ENCODE measurements around the gene VPS13D. TPM values are rescaled to one million over a fixed set of nuclear protein-coding genes. Genes with fewer than 3 reads are reported as not detected.
A peak's percentile ranks its signal among the peaks of the same experiment; 100 is the strongest.

The VPS13D gene
- total RNA-seq, 1 experiment from 2014 or later, result 31.6 TPM

DNA sequence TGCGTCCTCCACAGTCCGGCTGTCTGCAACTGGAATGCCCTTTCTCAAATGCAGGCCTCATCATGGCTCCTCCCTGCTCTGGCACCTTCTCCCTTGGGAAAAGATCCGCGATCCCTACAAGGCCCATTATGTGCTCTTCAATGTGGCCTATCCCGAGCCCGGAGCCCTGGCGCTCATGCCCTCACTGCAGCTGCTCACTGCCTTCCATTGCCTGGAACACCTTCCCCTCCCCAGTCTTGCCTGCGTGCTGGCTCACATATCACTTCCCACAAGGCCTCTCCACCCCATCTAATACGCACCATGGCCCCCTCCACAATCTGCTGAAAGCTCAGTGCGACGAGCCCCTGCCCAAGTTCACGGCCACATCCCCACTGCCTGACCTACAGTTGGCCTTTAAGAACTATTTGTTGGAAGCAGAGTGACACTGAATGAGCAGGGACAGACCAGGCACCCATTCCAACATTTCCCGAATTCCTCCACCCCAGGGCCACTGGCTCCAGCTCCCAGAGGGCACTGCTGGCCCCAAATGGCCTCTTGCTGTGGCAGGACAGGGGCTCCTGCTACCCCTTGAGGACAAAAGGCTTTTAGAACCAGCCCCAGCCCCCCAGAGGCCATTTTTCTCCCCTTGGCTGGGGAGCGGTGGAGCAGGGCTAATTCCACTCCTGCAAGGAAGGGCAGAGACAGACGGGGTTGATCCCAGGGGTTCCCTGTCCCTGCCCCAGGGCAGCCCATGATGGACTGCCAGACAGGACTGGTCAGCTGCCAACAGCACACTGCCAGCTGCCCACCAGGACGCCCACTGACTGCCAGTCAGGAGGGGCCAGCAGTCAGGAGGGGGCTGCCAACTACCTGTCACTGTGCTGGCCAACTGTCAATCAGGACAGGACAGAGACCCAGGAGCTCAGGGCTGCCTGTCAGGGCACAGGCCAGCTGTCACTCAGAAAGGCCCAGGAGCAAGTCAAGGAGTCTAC is 323.4 kb downstream of the VPS13D start:
- Histone ChIP-seq H3K27me3 (ENCODE audit: insufficient read depth, low read length) (no peaks in the 10 kb centered on the region), H3K9ac (ENCODE audit: low read length) (peak overlapping the region; percentile 28; the same call in 1 of the 2 replicates), H3K36me3 (ENCODE audit: control insufficient read depth in 1 of 2, insufficient read depth in 2 of 2, low read length in 2 of 2) (no peaks in the 10 kb centered on the region), H4K20me1 (ENCODE audit: insufficient read depth) (no peaks in the 10 kb centered on the region), H3K9me3 (ENCODE audit: control insufficient read depth in 1 of 2, insufficient read depth in 1 of 2, low read depth in 1 of 2, low read length in 2 of 2) (no peaks in the 10 kb centered on the region), H3K79me2 (ENCODE audit: insufficient read depth, low read length) (no peaks in the 10 kb centered on the region), H3K4me1 (ENCODE audit: control insufficient read depth in 1 of 2, insufficient read depth in 2 of 2, low read length in 2 of 2) (peaks cover 27 to 68% of the 10 kb centered on the region in 2 experiments), H3K9me2 (ENCODE audit: insufficient read depth) (no peaks in the 10 kb centered on the region), H3K4me2 (ENCODE audit: low read length) (peak overlapping the region; percentile 52), H2AFZ (ENCODE audit: low read depth, low read length, poor library complexity, severe bottlenecking) (no peak overlapping the region), H3K4me3 (replicated peaks in 1 of 2; ENCODE audit: low read depth in 1 of 2, low read length in 2 of 2) (no peak overlapping the region), H3K27ac (ENCODE audit: low read depth, low read length) (no peak overlapping the region; the same call in 1 of the 2 replicates)
- DNase-seq (ENCODE audit: low read depth, low spot score) (no peak), ATAC-seq (no peak)
- TF ChIP-seq ZNF274 (IDR thresholded peaks at IDR 0.05; ENCODE audit: low read depth, low read length) (no peak), RAD21 (IDR thresholded peaks at IDR 0.05; ENCODE audit: low read depth) (no peak), ELF1 (IDR thresholded peaks at IDR 0.05; ENCODE audit: borderline replicate concordance, low read depth) (no peak), CBX3 (IDR thresholded peaks at IDR 0.05; ENCODE audit: low read depth) (no peak), TCF7L2 (IDR thresholded peaks at IDR 0.05; ENCODE audit: borderline replicate concordance, extremely low read depth, insufficient read depth, insufficient read length) (no peak), EZH2 (IDR thresholded peaks at IDR 0.05) (no peak), EGR1 (IDR thresholded peaks at IDR 0.05; ENCODE audit: low read depth) (no peak), EZH2phosphoT487 (IDR thresholded peaks at IDR 0.05; ENCODE audit: borderline replicate concordance) (no peak), SP1 (IDR thresholded peaks at IDR 0.05; ENCODE audit: low read depth) (no peak), SIN3A (IDR thresholded peaks at IDR 0.05; ENCODE audit: low read depth) (no peak), POLR2AphosphoS5 (IDR thresholded peaks at IDR 0.05; ENCODE audit: low read depth, low read length) (no peak), CEBPB (IDR thresholded peaks at IDR 0.05; ENCODE audit: low read depth) (no peak), ZFX (IDR thresholded peaks at IDR 0.05) (no peak), SRF (IDR thresholded peaks at IDR 0.05; ENCODE audit: low read depth) (no peak)
- TF ChIP-seq, protein P1, sequence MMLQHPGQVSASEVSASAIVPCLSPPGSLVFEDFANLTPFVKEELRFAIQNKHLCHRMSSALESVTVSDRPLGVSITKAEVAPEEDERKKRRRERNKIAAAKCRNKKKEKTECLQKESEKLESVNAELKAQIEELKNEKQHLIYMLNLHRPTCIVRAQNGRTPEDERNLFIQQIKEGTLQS (IDR thresholded peaks at IDR 0.05), result no peak
- TF ChIP-seq, protein P2, sequence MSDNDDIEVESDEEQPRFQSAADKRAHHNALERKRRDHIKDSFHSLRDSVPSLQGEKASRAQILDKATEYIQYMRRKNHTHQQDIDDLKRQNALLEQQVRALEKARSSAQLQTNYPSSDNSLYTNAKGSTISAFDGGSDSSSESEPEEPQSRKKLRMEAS (IDR thresholded peaks at IDR 0.05), result no peak
- BruUV-seq (replicated peaks), result no TSS peak
- ChIA-PET POLR2A (no interaction called here), RAD21 (ENCODE audit: low non-redundant PET in 1 of 2, low total read pairs in 2 of 2, uncharacterized antibody in 2 of 2, unreplicated experiment in 2 of 2) (no interaction called here), CTCF (no interaction called here)
- intact Hi-C loops (cut with micrococcal nuclease), result no loop called here

Data from HCT116 (cell line).